ENCODE data around the gene ANKH. TPM values are rescaled to one million over a fixed set of nuclear protein-coding genes. Genes with fewer than 3 reads are reported as not detected.

Gene ANKH
- total RNA-seq, 1 experiment from 2014 or later = 16.9 TPM

GRCh38 chr5:14687023-14687665, 184.4 kb downstream of the ANKH start:
- no peak overlapping the region for H3K27ac Mint-ChIP-seq
- ChIA-PET CTCF (interaction anchor here (0.6 to 4.0 kb wide), 3 partner anchors 16 to 316 kb away, joined by 3 to 28 read pairs (median 26); no protein-coding TSS in a partner anchor), POLR2A (no interaction called here)
- H3K36me3 Mint-ChIP-seq = peaks cover 40% of the 10 kb centered on the region
- ATAC-seq (peak; percentile 72), DNase-seq (ENCODE audit: low spot score) (no peak)
- peaks cover 11% of the 10 kb centered on the region; the same call in 1 of the 2 replicates for H3K9me3 Mint-ChIP-seq
- H3K4me3 Mint-ChIP-seq = no peak overlapping the region
- peaks cover 6% of the 10 kb centered on the region for H3K4me1 Mint-ChIP-seq
- no peaks in the 10 kb centered on the region for H3K27me3 Mint-ChIP-seq (ENCODE audit: low read depth)
- no peak for TF ChIP-seq FOXK1 (CRISPR knock-in tag; IDR thresholded peaks at IDR 0.05)

- CTCF ChIA-PET = interaction anchor here (1.4 to 4.0 kb wide), 5 partner anchors 13 to 317 kb away, joined by 5 to 28 read pairs (median 13); no protein-coding TSS in a partner anchor
- Mint-ChIP-seq H3K4me1 (peaks cover 6% of the 10 kb centered on the region), H3K27me3 (ENCODE audit: low read depth) (no peaks in the 10 kb centered on the region), H3K4me3 (no peak overlapping the region), H3K9me3 (peaks cover 11% of the 10 kb centered on the region; the same call in 1 of the 2 replicates), H3K36me3 (peaks cover 45% of the 10 kb centered on the region), H3K27ac (no peak overlapping the region)
- no peak for ATAC-seq
- no peak for TF ChIP-seq AFF4 (CRISPR knock-in tag; IDR thresholded peaks at IDR 0.05; ENCODE audit: borderline replicate concordance)
- TF ChIP-seq, protein P1, sequence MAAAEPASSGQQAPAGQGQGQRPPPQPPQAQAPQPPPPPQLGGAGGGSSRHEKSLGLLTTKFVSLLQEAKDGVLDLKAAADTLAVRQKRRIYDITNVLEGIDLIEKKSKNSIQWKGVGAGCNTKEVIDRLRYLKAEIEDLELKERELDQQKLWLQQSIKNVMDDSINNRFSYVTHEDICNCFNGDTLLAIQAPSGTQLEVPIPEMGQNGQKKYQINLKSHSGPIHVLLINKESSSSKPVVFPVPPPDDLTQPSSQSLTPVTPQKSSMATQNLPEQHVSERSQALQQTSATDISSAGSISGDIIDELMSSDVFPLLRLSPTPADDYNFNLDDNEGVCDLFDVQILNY (CRISPR knock-in tag; IDR thresholded peaks at IDR 0.05) = no peak
- no peak for TF ChIP-seq TP53 (CRISPR knock-in tag; IDR thresholded peaks at IDR 0.05)
- TF ChIP-seq SMAD3 (CRISPR knock-in tag; IDR thresholded peaks at IDR 0.05; ENCODE audit: borderline replicate concordance) = no peak
- no peak for TF ChIP-seq KAT7 (CRISPR knock-in tag; IDR thresholded peaks at IDR 0.05; ENCODE audit: borderline replicate concordance)
- no peak for TF ChIP-seq NFE2L1 (CRISPR knock-in tag; IDR thresholded peaks at IDR 0.05)
- no peak for TF ChIP-seq USF1 (CRISPR knock-in tag; IDR thresholded peaks at IDR 0.05)
- no peak for TF ChIP-seq FOXJ3 (CRISPR knock-in tag; IDR thresholded peaks at IDR 0.05; ENCODE audit: borderline replicate concordance)
- no peak for TF ChIP-seq GABPB1 (CRISPR knock-in tag; IDR thresholded peaks at IDR 0.05)
- TF ChIP-seq, protein P2, sequence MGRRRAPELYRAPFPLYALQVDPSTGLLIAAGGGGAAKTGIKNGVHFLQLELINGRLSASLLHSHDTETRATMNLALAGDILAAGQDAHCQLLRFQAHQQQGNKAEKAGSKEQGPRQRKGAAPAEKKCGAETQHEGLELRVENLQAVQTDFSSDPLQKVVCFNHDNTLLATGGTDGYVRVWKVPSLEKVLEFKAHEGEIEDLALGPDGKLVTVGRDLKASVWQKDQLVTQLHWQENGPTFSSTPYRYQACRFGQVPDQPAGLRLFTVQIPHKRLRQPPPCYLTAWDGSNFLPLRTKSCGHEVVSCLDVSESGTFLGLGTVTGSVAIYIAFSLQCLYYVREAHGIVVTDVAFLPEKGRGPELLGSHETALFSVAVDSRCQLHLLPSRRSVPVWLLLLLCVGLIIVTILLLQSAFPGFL (CRISPR knock-in tag; IDR thresholded peaks at IDR 0.05; ENCODE audit: borderline replicate concordance) = no peak
- POLR2A ChIA-PET = no interaction called here
- DNase-seq (ENCODE audit: low spot score) = no peak
Observed at GRCh38 chr5:14686517-14686916, 185.1 kb downstream of the ANKH start.

- POLR2A ChIA-PET = no interaction called here
- peaks cover 45% of the 10 kb centered on the region for H3K36me3 Mint-ChIP-seq
- H3K27ac Mint-ChIP-seq = 0 out of 2 replicates have a peak overlapping the region, but pooled peaks have one; percentile 57
Observed at GRCh38 chr5:14685757-14686156, 185.8 kb downstream of the ANKH start.

More at GRCh38 chr5:14685757-14686156, 185.8 kb downstream of the ANKH start:
- H3K4me1 Mint-ChIP-seq = peaks cover 6% of the 10 kb centered on the region
- H3K4me3 Mint-ChIP-seq = no peak overlapping the region
- ATAC-seq = peak; percentile 78
- peaks cover 11% of the 10 kb centered on the region; the same call in 1 of the 2 replicates for H3K9me3 Mint-ChIP-seq
- DNase-seq (ENCODE audit: low spot score) = peak; percentile 33
- CTCF ChIA-PET = interaction anchor here (0.5 to 4.0 kb wide), 27 partner anchors 8 to 498 kb away, joined by 3 to 28 read pairs (median 4); partner anchors contain the start of gene OTULIN
- H3K27me3 Mint-ChIP-seq (ENCODE audit: low read depth) = no peaks in the 10 kb centered on the region
- TF ChIP-seq CTCF (IDR thresholded peaks at IDR 0.05) (peak; percentile 33), TEAD1 (CRISPR knock-in tag; IDR thresholded peaks at IDR 0.05) (no peak)
